OCI-LY7 (cell line): ENCODE measurements around the gene VSTM2A. TPM values are rescaled to one million over a fixed set of nuclear protein-coding genes. Genes with fewer than 3 reads are reported as not detected.

Source experiments
- BruUV-seq: library from RNA; stranded (reverse); fragments of 400-500 nt; replicated peaks from 2 replicates; lab custom pipeline; 2021; lab: Mats Ljungman, UMichigan
- CTCF ChIA-PET: fragments of 300-600 bp; sonication (Branson Sonifier 250); formaldehyde crosslinking; loops from one replicate; lab custom pipeline; 2022; ENCODE audit warnings: antibody characterized with exemption; ENCODE audit not compliant: unreplicated experiment; lab: Charles Lee
- POLR2A ChIA-PET: fragments of 300-600 bp; sonication (Branson Sonifier 250); formaldehyde crosslinking; loops from one replicate; lab custom pipeline; 2022; ENCODE audit warnings: antibody characterized with exemption; lab: Charles Lee
- DNase-seq: peaks from one replicate; pipeline ENCODE4 v3.0.0-alpha.2; 2015; ENCODE audit warnings: low spot score
- H2AFZ ChIP-seq: fragments of 200-600 bp; sonication (generic), shearing (Covaris generic); 2 replicates; pipeline ENCODE4 v1.6.1; 2014; ENCODE audit warnings: mild to moderate bottlenecking, antibody characterized with exemption, low read length, moderate library complexity
- H3K27ac ChIP-seq: fragments of 200-600 bp; sonication (generic); 2 replicates; pipeline ENCODE4 v1.5.1; 2014; ENCODE audit warnings: mixed run types, low read depth, mild to moderate bottlenecking, moderate library complexity, low read length, inconsistent platforms; ENCODE audit not compliant: poor library complexity, severe bottlenecking
- H3K36me3 ChIP-seq: fragments of 200-600 bp; sonication (generic); 2 replicates; pipeline ENCODE4 v1.6.1; 2014; ENCODE audit warnings: mild to moderate bottlenecking, antibody characterized with exemption, low read length, moderate library complexity, mixed read lengths; ENCODE audit not compliant: insufficient read depth
- H3K4me1 ChIP-seq: fragments of 200-600 bp; sonication (generic); 2 replicates; pipeline ENCODE4 v1.5.1; 2014; ENCODE audit warnings: mild to moderate bottlenecking, low read length; ENCODE audit not compliant: insufficient read depth, poor library complexity, severe bottlenecking
- H3K4me2 ChIP-seq: fragments of 200-600 bp; sonication (generic); 2 replicates; pipeline ENCODE4 v1.6.1; 2014; ENCODE audit warnings: mild to moderate bottlenecking, low read length
- H3K4me3 ChIP-seq: fragments of 200-600 bp; sonication (generic); 2 replicates; pipeline ENCODE4 v1.5.1; 2014; ENCODE audit warnings: mild to moderate bottlenecking, low read depth, low read length; ENCODE audit not compliant: poor library complexity, severe bottlenecking
- H3K79me2 ChIP-seq: fragments of 200-600 bp; sonication (generic); 2 replicates; pipeline ENCODE4 v1.6.1; 2016; ENCODE audit warnings: low read depth, mild to moderate bottlenecking, low read length, moderate library complexity, mixed read lengths; ENCODE audit not compliant: insufficient read depth
- H3K9me2 ChIP-seq: fragments of 200-600 bp; sonication (generic); 2 replicates; pipeline ENCODE4 v1.6.1; 2016; ENCODE audit warnings: mild to moderate bottlenecking, low read length, mixed read lengths; ENCODE audit not compliant: insufficient read depth
- H3K9me3 ChIP-seq: fragments of 200-600 bp; sonication (generic); 2 replicates; pipeline ENCODE4 v1.6.1; 2014; ENCODE audit warnings: mild to moderate bottlenecking, mixed run types, low read length, mixed read lengths
- H4K20me1 ChIP-seq: fragments of 200-600 bp; sonication (generic); 2 replicates; pipeline ENCODE4 v1.6.1; 2014; ENCODE audit warnings: mild to moderate bottlenecking, antibody characterized with exemption, low read length, moderate library complexity, mixed read lengths; ENCODE audit not compliant: insufficient read depth
- CTCF ChIP-seq: fragments of 200-600 bp; sonication (generic); conservative IDR thresholded peaks from 2 replicates; pipeline ENCODE4 v1.5.1; 2014; ENCODE audit warnings: mild to moderate bottlenecking, antibody characterized with exemption, low read length, moderate library complexity, mixed read lengths
- EZH2phosphoT487 ChIP-seq: fragments of 200-600 bp; sonication (generic); IDR thresholded peaks from 2 replicates; pipeline ENCODE4 v1.6.1; 2018; ENCODE audit warnings: low read depth, borderline replicate concordance, mild to moderate bottlenecking, mixed run types, antibody characterized with exemption, low read length, moderate library complexity, mixed read lengths
- intact Hi-C: fragments of 100-400 bp; cut with micrococcal nuclease; formaldehyde crosslinking; loops from one replicate; pipeline ENCODE4 v1.10.0; 2022; ENCODE audit not compliant: unreplicated experiment
- total RNA-seq, 2 experiments: library from RNA; depleted of rRNA in 1 of 2; stranded (reverse); fragments of >200 nt in 1 of 2; shearing (Covaris generic) in 1 of 2; gene quantifications; 2 replicates each; pipeline ENCODE4 v1.2.3, GENCODE V29; 2014 to 2022

Gene VSTM2A
- total RNA-seq, 2 experiments from 2014 or later = not detected

GRCh38 chr7:54546081-54546985 lies 4.2 kb downstream of the VSTM2A start:
- CTCF ChIA-PET = no interaction called here
- Histone ChIP-seq H3K9me2 (no peaks in the 10 kb centered on the region), H2AFZ (no peak overlapping the region), H3K4me1 (no peaks in the 10 kb centered on the region), H3K4me3 (no peak overlapping the region), H3K4me2 (no peak overlapping the region), H3K9me3 (no peaks in the 10 kb centered on the region), H4K20me1 (no peaks in the 10 kb centered on the region), H3K79me2 (no peaks in the 10 kb centered on the region), H3K27ac (no peak overlapping the region), H3K36me3 (no peaks in the 10 kb centered on the region)
- no TSS peak for BruUV-seq
- POLR2A ChIA-PET = no interaction called here
- TF ChIP-seq EZH2phosphoT487 = no peak
- no peak for TF ChIP-seq CTCF
- DNase-seq = no peak
- intact Hi-C loops = no loop called here

- POLR2A ChIA-PET = no interaction called here
- Histone ChIP-seq H3K79me2 (no peaks in the 10 kb centered on the region), H3K4me2 (no peak overlapping the region), H3K9me2 (no peaks in the 10 kb centered on the region), H3K36me3 (no peaks in the 10 kb centered on the region), H2AFZ (no peak overlapping the region), H3K4me1 (no peaks in the 10 kb centered on the region), H3K9me3 (no peaks in the 10 kb centered on the region), H4K20me1 (no peaks in the 10 kb centered on the region), H3K27ac (no peak overlapping the region), H3K4me3 (no peak overlapping the region)
- CTCF ChIA-PET = no interaction called here
- TF ChIP-seq CTCF (no peak), EZH2phosphoT487 (no peak)
- intact Hi-C loops = no loop called here
- DNase-seq = no peak
- no TSS peak for BruUV-seq
Measured at GRCh38 chr7:54546986-54547314, 4.8 kb downstream of the VSTM2A start.

- H3K79me2 ChIP-seq = no peaks in the 10 kb centered on the region
- no peak overlapping the region for H2AFZ ChIP-seq
- no peak for TF ChIP-seq CTCF
- no peak for TF ChIP-seq EZH2phosphoT487
- no TSS peak for BruUV-seq
- no peaks in the 10 kb centered on the region for H3K36me3 ChIP-seq
- no peaks in the 10 kb centered on the region for H3K4me1 ChIP-seq
- H4K20me1 ChIP-seq = no peaks in the 10 kb centered on the region
- ChIA-PET CTCF (no interaction called here), POLR2A (no interaction called here)
- no peaks in the 10 kb centered on the region for H3K9me2 ChIP-seq
- DNase-seq = no peak
- H3K4me2 ChIP-seq = no peak overlapping the region
- no peak overlapping the region for H3K4me3 ChIP-seq
- intact Hi-C loops = no loop called here
- H3K27ac ChIP-seq = no peak overlapping the region
- H3K9me3 ChIP-seq = no peaks in the 10 kb centered on the region
Measured at GRCh38 chr7:54550471-54550870, 8.3 kb downstream of the VSTM2A start.
